SK-N-DZ (cell line): ENCODE measurements around the gene NOSTRIN.
"Not testable (repeated sequence)": the region's sequence is repeated elsewhere in the genome, so short reads cannot be mapped to it uniquely, and the experiment has no call there.

Experiments
- DNase-seq: peaks from one replicate; pipeline ENCODE4 v3.0.0-alpha.2; 2015; ENCODE audit warnings: low spot score

Gene NOSTRIN

DNA sequence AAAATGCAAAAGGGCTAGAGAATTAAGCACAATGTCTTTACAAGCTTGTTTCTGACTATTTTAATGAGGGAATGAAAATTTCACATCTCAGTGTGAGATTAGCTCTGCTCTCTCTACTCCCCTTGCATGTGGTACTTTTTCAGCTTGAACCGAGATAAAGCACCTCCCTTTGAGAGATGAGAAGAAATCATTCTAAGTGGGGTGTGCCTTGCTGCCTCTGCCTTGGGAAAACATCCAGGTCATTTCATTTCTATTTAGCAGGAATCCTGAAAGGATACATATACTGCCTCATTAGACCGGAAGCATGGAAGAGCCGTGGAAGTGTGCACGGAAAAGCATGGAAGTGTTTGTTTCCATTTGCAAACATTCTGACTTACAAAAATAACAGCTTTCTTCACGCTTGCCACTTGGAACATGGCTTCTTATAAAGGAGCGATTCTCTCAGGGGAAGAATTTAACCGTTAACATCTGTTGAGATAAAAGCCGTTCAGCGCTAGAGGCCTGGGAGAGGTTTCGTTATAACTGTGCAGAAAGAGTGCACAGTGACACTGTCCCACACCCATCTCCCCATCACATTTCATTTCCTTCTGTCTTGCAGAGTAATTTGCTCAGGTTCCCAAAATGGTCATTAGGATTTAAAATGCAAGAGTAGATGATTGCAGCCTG lies 16.7 kb downstream of the NOSTRIN start:
- DNase-seq: no peak

DNA sequence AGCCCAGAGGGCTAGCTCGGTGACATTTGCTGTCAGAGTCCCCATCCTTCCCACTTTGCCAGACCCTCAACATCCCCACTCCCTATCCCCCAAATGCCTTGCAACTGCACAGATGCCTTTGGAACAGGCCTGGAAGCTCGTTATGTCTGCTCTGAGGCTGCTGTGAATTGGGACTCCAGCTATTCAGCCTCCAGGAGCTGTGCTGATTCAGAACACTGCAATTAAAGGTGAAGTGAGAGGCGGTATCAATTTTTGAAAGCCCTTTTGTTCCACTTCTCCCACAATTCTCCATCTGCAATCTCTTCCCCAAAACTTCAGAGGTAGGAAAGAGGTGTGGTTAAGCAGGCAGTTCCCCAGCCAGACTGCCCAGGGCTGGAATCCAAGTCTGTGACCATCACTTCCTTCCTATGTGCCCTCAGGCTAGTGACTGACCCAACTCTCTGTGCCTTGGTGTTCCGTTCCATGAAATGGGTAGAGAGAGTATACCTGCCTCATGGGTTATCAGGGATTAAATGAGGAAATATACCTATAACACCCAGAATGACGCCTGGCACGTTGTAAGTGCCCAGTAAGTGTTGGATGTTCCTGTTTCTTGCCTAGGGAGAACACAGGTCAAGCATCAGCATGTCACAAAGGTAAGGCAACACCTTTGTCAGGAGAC lies 17.5 kb downstream of the NOSTRIN start:
- no peak for DNase-seq

DNA sequence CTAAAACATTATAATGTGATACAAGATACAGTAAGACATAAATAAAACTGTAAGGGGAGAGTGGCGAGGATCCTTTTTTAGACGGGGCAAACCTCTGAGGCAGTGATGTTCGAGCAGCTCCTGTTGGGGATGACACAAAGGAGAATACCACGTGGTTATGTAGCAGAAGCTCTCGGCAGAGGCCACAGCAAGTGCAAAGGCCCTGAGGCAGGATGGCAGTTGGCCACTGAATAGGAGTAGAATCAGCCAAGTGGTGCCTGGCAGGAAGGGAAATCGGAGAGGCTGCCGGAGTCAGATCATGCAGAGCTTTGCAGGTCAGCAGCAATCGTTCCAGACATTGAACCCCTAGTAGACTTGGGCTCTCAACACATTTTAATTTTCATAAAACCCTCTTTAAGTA lies 19.1 kb downstream of the NOSTRIN start:
- no peak for DNase-seq

DNA sequence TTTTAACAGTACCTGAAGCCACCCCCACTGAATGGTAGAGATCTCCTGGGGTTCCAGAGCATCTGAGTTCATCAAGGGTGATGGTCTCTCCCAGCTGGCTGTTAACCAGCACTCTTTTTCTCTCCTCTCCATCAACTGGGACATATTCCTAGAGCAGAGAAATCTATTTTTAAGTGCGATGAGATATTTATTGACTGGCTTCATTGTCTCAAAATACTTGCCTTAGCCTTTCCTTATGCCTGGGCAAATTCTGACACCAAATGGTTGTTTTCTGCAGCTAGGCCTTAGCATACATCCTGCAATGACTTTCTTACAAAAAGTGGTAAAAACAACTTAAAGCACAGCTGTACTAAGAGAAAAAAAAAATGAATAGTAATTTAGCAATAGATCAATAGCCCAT lies 19.6 kb downstream of the NOSTRIN start:
- no peak for DNase-seq

DNA sequence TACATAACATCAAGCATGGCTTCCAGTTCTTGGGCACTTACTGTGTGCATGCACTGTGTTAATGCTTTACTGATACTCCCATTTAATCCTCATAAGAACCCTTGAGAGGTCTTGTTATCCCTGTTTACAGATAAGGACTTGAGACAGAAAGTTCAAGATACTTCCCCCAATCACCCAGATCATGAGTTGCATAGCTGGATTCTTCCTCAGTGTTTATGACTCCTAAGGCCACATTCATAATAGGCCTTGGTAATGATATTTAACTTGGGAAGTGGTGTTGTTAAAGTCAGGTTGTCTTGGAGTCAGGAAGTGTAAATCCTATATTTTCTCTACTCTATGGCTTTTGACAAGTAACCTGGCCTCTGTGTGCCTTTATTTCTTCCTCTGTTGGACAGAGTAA lies 22.7 kb downstream of the NOSTRIN start:
- DNase-seq: no peak

DNA sequence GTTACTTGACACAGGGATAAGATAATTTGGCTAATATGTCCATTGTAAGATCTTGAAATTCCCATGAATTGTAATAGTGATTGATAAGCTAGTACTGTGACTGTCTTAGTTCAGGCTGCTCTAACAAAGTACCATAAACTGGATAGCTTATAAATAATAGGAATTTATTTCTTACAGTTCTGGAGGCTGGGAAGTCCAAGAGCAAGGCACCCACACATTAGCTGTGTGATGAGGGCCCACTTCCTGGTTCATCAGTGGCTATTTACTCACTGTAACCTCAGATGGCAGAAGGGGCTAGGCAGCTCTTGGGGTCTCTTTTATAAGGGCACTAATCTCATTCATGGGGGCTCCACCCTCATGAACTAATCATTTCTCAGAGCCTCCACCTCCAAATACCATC lies 28.5 kb downstream of the NOSTRIN start:
- no peak for DNase-seq

DNA sequence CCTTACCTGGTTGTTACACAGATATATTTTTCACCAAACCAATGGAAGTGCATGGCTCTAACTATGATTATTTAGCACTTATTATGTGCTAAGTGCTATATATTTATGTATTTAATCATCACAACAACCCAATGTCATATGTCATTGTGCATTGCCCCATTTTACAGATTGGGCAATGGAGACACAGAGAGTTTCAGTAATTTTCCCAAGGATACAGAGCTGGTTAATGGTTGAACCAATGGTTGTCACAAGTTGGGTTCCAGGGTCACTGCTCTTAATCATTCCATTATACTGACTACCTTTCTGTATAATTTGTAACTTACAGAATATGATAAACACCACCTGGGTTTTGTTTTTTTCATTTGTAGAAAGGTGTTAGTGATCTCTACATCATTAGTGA lies 29.2 kb downstream of the NOSTRIN start:
- no peak for DNase-seq

DNA sequence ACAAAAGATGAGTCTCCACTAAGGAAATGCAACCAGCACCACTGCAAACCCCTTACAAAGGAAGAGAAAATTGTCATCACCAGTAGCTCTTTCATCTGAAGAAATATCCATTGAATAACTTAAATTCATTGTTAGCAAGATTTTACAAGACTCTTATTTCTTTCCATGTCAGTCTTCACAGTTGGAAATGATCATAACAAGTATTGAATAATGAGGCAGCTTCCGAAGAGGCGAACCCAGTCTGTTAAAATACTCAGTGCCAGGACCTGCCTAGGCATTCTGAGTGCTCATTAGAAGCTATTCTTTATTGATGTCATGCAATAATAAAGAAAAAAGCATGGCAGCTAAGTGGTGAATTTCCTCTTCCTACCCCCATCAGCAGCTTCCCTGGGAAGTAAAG lies 33.5 kb downstream of the NOSTRIN start:
- DNase-seq: no peak

DNA sequence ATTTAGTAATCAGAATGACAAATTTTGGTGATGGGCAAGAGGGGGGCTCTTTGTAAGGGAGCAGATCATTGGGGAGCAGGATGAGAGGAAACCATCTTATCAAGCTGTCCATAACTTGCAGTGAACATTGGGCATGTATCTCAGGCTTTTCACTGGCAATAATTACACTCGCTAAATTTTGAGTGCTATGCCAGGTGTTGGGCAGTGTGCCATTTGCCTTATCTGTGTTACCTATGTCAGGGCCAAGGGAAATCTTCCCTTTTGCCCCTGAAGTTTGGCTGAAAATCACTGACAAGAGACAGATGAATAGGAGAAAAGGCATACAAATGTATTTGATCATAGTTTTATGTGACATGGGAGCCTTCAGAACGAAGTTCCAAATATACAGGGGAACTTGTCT lies 39.0 kb downstream of the NOSTRIN start:
- DNase-seq: no peak

DNA sequence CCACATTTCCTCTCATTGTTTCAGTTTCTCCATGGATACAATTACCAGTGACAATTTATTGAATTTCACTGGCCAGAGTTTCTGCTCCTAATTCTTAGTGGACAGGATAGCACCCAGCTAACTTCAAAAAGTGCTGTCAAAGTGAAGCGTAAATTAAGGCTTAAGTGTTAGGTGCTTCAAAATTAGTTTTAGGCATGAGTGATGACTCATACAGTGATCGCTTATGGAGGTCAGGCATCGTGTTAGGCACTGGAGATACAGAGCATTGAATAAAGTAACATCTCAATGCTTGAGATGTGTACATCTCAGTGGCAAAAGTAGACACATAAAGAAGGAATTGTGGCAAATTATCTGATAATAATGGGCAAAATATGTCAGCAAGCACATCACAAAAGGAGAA lies 40.8 kb downstream of the NOSTRIN start:
- DNase-seq: no peak

DNA sequence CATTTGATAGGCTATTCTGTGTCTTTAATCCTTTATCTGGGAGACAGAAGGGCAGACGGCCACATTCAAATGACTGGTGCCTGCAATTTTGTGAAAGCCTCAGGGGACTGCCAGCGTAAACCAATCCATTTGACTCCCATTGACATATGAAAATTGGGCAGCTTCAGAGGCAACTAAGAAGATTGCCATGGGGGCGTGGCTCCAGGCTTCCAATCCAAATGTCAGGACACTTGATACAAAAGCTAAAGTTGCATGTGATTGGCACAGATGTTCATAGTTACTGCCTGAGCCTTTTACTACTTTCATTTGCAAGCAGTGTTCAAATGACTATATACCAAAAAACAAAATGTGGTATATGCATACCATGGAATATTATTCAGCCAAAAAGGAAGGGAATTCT lies 45.8 kb downstream of the NOSTRIN start:
- no peak for DNase-seq

DNA sequence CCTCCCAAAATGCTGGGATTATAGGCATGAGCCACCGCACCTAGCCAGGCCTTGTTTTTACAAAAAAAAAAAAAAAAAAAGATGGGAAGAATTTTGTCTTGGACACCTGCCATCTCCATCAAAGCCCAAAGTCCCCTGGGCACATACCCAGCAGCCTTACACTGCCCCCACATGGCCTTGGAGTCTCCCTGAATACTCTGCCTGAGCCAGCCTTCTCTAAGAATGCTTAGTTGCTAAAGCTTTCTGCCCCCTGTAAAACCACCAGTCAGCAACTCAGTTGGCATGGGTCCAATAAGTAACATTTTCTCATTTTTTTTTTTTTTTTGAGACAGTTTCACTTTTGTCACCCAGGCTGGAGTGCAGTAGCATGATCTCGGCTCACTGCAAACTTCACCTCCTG lies 47.2 kb downstream of the NOSTRIN start:
- DNase-seq: peak; percentile 22

DNA sequence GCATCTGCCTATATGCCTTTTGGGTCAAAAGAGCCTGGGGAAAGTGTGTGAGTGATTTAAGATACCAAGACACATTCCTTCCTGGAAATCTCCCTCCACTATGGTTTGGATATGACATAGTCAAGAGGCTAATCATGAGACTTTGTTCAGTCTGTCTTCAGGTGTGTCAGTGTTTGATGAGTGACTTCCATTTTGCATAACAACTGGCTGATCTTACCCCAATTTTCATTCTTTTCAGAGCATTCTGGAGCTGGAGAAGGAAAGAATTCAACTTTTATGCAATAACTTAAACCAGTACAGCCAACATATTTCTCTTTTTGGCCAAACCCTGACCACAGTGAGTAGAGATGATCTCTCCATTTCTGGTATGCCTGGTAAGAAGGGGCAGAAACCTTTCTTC lies 48.4 kb downstream of the NOSTRIN start:
- no peak for DNase-seq

DNA sequence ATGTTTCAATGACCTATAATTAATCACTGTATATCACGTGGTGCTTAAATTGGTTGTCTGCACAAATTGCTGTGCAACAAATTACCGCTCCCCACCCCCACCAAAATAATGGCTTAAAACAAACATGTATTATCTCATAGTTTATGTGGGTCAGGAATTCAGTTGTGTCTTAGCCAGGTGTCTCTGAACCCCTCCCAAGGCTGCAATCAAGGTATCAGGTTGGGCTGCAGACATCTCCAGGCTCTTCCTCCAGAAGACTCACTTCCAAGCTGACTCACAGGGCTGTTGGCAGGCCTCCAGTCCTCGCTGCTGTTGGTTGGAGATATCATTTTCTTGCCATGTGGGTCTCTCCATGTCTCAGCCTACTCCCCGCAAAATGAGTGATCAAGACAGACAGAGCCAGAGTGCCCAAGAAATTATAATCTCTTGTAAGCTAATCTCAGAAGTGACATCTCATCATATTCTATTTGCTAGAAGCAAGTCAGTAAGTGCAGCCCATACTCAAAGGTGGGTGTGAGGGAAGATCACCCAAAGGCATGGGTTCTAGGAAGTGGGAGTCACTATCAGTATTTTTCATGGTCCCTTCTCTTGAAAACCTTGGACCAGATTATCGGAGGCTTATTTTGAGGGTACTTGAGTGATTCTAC lies 49.4 kb downstream of the NOSTRIN start:
- no peak for DNase-seq

DNA sequence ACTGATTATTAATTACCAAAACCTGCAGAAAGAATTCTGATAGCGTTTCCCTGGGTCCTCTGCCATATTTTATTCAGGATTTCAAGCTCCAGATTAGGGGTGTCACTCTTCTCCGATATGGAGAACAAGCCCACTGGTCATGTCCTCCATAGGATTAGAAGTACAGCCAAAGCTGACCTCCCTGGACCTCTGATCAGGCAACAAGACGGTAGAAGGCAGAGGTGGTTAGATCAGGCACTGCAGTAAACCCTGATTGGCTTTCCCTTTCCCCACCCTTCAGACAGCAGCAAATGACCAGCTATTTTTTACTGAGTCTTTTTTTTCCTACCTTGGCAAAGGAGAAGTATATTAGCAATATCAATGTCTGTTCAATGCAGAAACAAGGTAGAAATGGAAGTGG lies 50.0 kb downstream of the NOSTRIN start:
- no peak for DNase-seq

DNA sequence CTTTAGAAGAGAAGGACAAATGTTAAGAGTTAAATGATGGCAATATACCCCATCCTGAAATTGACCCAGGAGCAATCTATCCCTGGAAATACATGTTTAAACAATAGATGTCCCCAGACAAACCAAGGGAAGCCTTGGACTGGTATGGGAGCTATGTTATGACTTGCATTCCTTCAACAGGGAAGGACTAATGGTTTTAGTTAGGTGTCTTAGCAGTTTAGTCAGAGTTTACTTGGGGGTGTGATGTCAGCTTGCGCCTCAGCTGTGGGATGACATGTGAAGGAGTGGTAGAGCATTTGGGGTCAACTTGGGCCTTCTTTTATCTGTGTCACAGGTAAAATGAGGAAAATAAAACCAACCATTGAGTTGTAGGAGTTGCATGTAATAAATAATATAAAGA lies 51.0 kb downstream of the NOSTRIN start:
- no peak for DNase-seq

DNA sequence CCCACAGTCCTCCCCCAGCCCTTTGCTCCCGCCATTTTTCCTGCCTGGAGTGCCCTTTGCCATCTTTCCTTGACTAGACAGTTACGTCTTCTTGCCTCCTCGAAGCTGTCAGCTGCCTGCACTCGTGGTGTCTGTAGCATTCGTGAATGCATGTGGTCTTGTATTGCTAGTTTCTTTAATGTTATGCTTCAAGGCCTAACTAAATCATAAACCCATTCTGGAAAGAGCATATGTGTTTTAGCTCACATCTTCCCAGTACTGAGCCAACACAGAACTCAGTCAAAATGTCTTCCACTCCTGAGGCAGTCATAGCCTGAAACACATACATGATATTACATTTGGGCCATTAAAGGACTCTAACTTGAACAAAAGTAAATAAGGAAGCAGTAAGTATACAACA lies 52.2 kb downstream of the NOSTRIN start:
- no peak for DNase-seq

DNA sequence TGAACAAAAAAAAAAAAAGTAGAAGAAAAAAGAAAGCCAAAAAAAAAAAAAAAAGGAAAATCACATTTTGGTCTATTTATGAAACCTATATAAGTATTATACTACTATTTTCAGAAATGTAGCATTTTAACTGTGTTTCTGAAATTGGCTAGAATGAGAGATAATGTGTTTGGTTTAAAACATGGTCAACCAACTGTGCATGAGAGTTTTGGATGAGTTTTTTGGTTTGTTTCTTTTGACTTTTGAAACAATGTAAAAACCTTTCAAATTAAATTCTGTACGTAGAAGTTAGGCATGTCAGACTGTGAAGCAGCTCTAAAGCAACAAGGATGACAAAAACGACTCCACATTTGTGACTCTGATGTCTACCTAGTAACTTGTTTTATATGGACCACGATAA lies 53.2 kb downstream of the NOSTRIN start:
- no peak for DNase-seq

DNA sequence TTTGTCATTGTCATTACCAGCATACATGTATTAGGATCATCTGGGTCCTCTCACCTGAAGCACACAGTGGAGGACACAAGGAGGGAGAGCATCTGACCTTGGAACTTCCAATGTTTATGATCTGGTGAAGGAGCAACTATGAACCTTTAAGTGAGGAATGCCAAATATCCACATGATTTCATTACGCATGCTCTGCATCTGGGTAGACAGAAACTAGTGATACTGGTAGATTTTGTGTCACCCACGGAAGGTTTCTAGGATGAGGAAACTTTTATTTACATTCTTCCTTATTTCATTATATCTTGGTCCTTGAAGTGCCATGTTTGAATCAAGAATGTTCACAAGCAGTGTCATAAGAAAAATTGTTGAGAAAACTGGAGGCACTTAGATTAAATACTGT lies 55.7 kb downstream of the NOSTRIN start:
- no peak for DNase-seq

DNA sequence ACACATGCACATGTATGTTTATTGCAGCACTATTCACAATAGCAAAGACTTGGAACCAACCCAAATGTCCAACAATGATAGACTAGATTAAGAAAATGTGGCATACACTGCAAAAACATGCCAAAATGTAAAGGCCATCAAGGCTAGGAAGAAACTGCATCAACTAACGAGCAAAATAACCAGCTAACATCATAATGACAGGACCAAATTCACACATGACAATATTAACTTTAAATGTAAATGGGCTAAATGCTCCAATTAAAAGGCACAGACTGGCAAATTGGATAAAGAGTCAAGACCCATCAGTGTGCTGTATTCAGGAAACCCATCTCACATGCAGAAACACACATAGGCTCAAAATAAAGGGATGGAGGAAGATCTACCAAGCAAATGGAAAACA lies 64.7 kb downstream of the NOSTRIN start:
- DNase-seq: not testable (repeated sequence)

DNA sequence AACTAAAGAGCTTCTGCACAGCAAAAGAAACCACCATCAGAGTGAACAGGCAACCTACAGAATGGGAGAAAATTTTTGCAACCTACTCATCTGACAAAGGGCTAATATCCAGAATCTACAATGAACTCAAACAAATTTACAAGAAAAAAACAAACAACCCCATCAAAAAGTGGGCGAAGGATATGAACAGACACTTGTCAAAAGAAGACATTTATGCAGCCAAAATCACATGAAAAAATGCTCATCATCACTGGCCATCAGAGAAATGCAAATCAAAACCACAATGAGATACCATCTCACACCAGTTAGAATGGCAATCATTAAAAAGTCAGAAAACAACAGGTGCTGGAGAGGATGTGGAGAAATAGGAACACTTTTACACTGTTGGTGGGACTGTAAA lies 67.9 kb downstream of the NOSTRIN start:
- DNase-seq: not testable (repeated sequence)

DNA sequence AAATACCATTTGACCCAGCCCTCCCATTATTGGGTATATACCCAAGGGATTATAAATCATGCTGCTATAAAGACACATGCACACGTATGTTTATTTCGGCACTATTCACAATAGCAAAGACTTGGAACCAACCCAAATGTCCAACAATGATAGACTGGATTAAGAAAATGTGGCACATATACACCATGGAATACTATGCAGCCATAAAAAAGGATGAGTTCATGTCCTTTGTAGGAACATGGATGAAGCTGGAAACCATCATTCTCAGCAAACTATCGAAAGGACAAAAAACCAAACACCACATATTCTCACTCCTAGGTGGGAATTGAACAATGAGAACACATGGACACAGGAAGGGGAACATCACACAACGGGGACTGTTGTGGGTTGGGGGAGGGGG lies 68.4 kb downstream of the NOSTRIN start:
- DNase-seq: not testable (repeated sequence)

DNA sequence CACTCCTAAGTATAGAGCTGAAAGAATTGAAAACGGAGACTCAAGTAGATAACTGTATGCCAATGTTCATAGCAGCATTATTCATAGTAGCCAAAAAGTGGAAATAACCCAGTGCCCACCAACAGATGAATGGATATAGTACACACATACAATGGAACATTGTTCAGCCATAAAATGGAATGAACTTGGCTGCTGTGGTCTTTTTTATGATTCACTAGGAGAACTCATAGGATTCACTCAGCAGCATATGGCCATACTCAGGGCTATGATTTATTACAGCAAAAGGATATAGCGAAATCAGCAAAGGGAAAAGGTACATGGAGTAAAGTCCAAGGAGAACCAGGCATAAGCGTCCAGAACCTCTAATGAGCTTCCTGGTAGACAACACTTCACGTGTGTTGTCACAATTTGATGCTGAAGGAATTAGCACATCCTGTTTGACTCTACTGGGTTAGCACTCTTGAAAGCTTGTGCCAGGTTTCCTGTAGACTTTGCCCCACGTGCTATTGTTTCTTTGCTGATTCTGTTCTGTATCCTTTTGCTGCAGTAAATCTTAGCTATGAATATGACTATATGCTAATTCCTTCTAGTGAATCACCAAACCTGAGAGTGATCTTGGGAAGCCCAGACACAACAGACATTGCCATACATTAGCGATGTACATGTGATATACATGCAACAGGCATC lies 72.1 kb downstream of the NOSTRIN start:
- DNase-seq: no peak
